ENCODE measurements around the gene CCDC40.

- TF ChIP-seq CTCF (IDR thresholded peaks at IDR 0.05) (no peak), POLR2A (IDR thresholded peaks at IDR 0.05) (no peak)
These were observed 48.3 kb downstream of the CCDC40 start for GRCh38 chr17:80084773-80085172.

Measured in adrenal gland (tissue), 5 donors.